ENCODE data around the gene EMID1. TPM values are rescaled to one million over a fixed set of nuclear protein-coding genes. Genes with fewer than 3 reads are reported as not detected.

EMID1 gene
- total RNA-seq, 3 donors from 2014 or later = 1.1 to 4.6 (median 2.3) TPM

DNA sequence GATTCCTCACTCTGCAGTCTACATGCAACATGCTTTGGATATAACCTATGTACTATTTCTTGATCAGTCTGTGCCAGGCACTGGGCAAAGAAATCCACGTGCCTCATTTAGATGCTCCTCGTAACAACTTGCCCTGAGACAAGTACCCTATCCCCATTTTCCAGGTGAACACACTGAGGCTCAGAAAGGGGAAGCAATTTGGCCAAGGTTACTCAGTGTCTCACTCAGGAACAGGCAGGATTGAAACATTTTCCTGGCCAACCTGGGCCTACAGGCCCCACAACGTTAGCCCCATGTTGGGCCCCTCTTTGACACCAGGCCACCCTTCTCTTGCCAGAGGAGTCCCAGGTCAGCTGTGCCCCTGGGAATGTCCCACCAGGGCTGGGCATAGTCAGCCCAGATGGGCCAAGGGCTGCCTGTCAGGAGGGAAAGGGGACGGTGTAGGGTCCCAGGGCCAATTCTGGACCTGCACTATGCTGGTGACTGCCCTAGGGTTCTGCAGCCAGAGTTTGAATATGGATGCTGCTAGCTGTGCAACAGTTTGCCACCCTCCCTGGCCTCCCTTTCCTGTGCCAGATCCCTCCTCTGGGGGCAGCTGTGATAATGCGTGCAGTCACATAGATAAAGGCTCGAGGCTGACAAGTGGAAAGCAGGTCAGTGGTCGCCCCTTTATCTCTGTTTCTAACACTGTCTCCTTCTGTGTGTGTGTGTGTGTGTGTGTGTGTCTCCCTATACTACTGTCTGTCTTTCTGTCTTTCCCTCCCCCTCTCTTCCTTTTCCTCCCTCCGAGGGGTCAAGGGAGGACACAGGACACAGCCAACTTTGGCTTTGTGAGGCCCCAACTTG, 10.4 kb upstream of the EMID1 start:
- intact Hi-C loops (cut with DNase I; ENCODE audit: low total_unique reads) = no loop called here
- no peaks in the 10 kb centered on the region for H3K36me3 ChIP-seq
- peaks cover 0 to 5% of the 10 kb centered on the region in 2 donors for H3K9me3 ChIP-seq
- no peak overlapping the region for H3K4me3 ChIP-seq
- no peaks in the 10 kb centered on the region for H3K4me1 ChIP-seq
- no peaks in the 10 kb centered on the region for H3K27me3 ChIP-seq
- DNase-seq (ENCODE audit: low spot score in 2 of 2) = no peak
- no peak overlapping the region for H3K27ac ChIP-seq
- TF ChIP-seq, protein P1, sequence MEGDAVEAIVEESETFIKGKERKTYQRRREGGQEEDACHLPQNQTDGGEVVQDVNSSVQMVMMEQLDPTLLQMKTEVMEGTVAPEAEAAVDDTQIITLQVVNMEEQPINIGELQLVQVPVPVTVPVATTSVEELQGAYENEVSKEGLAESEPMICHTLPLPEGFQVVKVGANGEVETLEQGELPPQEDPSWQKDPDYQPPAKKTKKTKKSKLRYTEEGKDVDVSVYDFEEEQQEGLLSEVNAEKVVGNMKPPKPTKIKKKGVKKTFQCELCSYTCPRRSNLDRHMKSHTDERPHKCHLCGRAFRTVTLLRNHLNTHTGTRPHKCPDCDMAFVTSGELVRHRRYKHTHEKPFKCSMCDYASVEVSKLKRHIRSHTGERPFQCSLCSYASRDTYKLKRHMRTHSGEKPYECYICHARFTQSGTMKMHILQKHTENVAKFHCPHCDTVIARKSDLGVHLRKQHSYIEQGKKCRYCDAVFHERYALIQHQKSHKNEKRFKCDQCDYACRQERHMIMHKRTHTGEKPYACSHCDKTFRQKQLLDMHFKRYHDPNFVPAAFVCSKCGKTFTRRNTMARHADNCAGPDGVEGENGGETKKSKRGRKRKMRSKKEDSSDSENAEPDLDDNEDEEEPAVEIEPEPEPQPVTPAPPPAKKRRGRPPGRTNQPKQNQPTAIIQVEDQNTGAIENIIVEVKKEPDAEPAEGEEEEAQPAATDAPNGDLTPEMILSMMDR (IDR thresholded peaks at IDR 0.05) = no peak
- TF ChIP-seq POLR2AphosphoS5 (IDR thresholded peaks at IDR 0.05) (no peak), POLR2A (IDR thresholded peaks at IDR 0.05) (no peak)

DNA sequence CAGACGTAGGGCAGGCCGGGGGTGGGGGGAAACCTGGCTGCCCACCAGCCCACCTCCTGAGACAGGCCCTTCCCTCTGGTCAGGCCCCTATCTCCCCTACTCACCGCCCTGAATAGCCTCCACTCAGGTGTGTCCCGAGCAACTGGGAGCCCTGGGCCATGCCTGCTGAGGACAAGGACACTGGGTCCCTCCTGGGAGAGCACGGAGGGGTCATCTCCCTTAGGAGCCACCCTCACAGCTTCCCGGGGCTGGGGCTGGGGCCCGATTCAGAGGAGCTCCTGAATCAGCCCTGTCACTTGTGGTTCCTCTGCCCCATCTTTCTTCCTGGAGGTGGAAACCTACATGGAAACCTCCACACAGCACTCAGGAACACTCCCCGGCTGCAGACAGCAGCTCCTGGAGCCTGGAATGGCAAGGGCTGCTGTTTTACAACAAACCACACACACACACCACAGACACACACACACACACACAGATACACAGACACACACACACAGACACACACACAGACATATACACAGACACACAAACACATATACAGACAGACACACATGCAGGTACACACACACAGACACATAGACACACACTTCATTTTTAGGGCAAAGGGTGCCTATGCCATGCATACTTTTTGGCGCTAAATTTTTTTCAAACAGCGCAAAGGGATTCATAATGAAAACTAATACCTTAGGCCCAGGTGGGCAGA, 9.6 kb upstream of the EMID1 start:
- TF ChIP-seq, protein P1 (IDR thresholded peaks at IDR 0.05) = no peak
- TF ChIP-seq POLR2A (IDR thresholded peaks at IDR 0.05) (no peak), POLR2AphosphoS5 (IDR thresholded peaks at IDR 0.05) (no peak)
- Histone ChIP-seq H3K27me3 (no peaks in the 10 kb centered on the region), H3K36me3 (no peaks in the 10 kb centered on the region), H3K4me1 (no peaks in the 10 kb centered on the region), H3K4me3 (no peak overlapping the region), H3K27ac (no peak overlapping the region), H3K9me3 (peaks cover 0 to 5% of the 10 kb centered on the region in 2 donors)
- no peak for DNase-seq (ENCODE audit: low spot score in 2 of 2)
- intact Hi-C loops (cut with DNase I; ENCODE audit: low total_unique reads) = no loop called here

GRCh38 chr22:29197096-29197495, 8.6 kb upstream of the EMID1 start:
- Histone ChIP-seq H3K9me3 (peaks cover 0 to 5% of the 10 kb centered on the region in 2 donors), H3K4me3 (no peak overlapping the region), H3K4me1 (no peaks in the 10 kb centered on the region), H3K27me3 (no peaks in the 10 kb centered on the region), H3K27ac (no peak overlapping the region), H3K36me3 (no peaks in the 10 kb centered on the region)
- DNase-seq (ENCODE audit: low spot score in 2 of 2) = no peak
- TF ChIP-seq, protein P1 (IDR thresholded peaks at IDR 0.05) = no peak
- TF ChIP-seq POLR2A (IDR thresholded peaks at IDR 0.05) (no peak), POLR2AphosphoS5 (IDR thresholded peaks at IDR 0.05) (no peak)
- intact Hi-C loops (cut with DNase I; ENCODE audit: low total_unique reads) = no loop called here

DNA sequence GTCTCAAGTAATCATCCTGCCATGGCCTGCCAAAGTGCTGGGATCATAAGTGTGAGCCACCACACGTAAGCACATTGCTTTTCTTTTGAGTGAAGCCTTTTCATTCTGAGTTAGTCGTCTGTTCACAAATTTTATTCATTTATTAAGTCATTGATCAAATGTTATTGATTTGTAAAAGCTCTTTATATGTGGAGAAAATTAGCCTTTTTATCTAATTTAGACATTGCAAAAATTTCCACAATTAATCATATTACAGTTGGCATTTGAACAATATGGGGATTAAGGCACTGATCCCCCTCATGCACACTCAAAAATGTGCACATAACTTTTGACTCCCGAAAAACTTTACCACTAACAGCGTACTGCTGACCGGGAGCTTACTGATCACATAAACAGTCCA, 7.5 kb upstream of the EMID1 start:
- no peak overlapping the region for H3K4me3 ChIP-seq
- intact Hi-C loops (cut with DNase I; ENCODE audit: low total_unique reads) = no loop called here
- H3K4me1 ChIP-seq = no peaks in the 10 kb centered on the region
- TF ChIP-seq, protein P1 (IDR thresholded peaks at IDR 0.05) = no peak
- TF ChIP-seq POLR2AphosphoS5 (IDR thresholded peaks at IDR 0.05) (no peak), POLR2A (IDR thresholded peaks at IDR 0.05) (no peak)
- H3K27me3 ChIP-seq = no peaks in the 10 kb centered on the region
- peaks cover 0 to 5% of the 10 kb centered on the region in 2 donors for H3K9me3 ChIP-seq
- DNase-seq (ENCODE audit: low spot score in 2 of 2) = no peak
- H3K36me3 ChIP-seq = no peaks in the 10 kb centered on the region
- H3K27ac ChIP-seq = no peak overlapping the region
